Panc1 (cell line): Measurements from ENCODE around the gene ADAMTS14. TPM values are rescaled to one million over a fixed set of nuclear protein-coding genes. Genes with fewer than 3 reads are reported as not detected.

ENCODE experiments used
- ATAC-seq: fragments of 200-7000 bp; cut with Tn5 transposase; 2 replicates; pipeline ENCODE4 v1.9.1; 2020; ENCODE audit warnings: mild to moderate bottlenecking, moderate library complexity
- BruUV-seq: library from RNA; stranded (reverse); fragments of 400-500 nt; replicated peaks from 2 replicates; lab custom pipeline; 2021; lab: Mats Ljungman, UMichigan
- CTCF ChIA-PET: fragments of 300-600 bp; sonication (Branson Sonifier 250); formaldehyde crosslinking; loops from one replicate; lab custom pipeline; 2022; ENCODE audit warnings: antibody characterized with exemption; lab: Charles Lee
- POLR2A ChIA-PET: fragments of 300-600 bp; sonication (Branson Sonifier 250); formaldehyde crosslinking; loops from one replicate; lab custom pipeline; 2022; ENCODE audit warnings: antibody characterized with exemption; lab: Charles Lee
- DNase-seq: peaks from one replicate; pipeline ENCODE4 v3.0.0-alpha.2; 2010; ENCODE audit warnings: low read depth, low spot score
- H3K27ac ChIP-seq: 2 replicates; pipeline ENCODE4 v1.5.1; 2011; ENCODE audit warnings: mild to moderate bottlenecking, low read length, inconsistent platforms
- H3K27me3 ChIP-seq: fragments of 200-500 bp; sonication (Bioruptor generic); 2 replicates; pipeline ENCODE4 v1.6.0; 2014; ENCODE audit warnings: low read length, inconsistent platforms; ENCODE audit not compliant: control insufficient read depth, insufficient read depth
- H3K36me3 ChIP-seq: fragments of 200-500 bp; sonication (Bioruptor generic); 2 replicates; pipeline ENCODE4 v1.5.1; 2014; ENCODE audit warnings: inconsistent platforms, mild to moderate bottlenecking, low read length, moderate library complexity; ENCODE audit not compliant: control insufficient read depth, insufficient read depth
- H3K4me1 ChIP-seq: 2 replicates; pipeline ENCODE4 v1.5.1; 2011; ENCODE audit warnings: inconsistent platforms, mild to moderate bottlenecking, low read length, moderate library complexity; ENCODE audit not compliant: control insufficient read depth, insufficient read depth
- H3K4me3 ChIP-seq, 2 experiments: 2 replicates each; pipeline ENCODE4 v1.5.1; 2011 to 2012; ENCODE audit warnings: low read depth in 2 of 2, low read length in 2 of 2, mild to moderate bottlenecking in 2 of 2, inconsistent platforms in 1 of 2, moderate library complexity in 1 of 2
- H3K9me3 ChIP-seq: fragments of 200-500 bp; sonication (Bioruptor generic); 2 replicates; pipeline ENCODE4 v1.5.1; 2014; ENCODE audit warnings: low read depth, mild to moderate bottlenecking, inconsistent platforms, low read length, moderate library complexity; ENCODE audit not compliant: control insufficient read depth, insufficient read depth
- POLR2AphosphoS5 ChIP-seq: IDR thresholded peaks from 2 replicates; pipeline ENCODE4 v1.6.1; 2012; ENCODE audit warnings: mild to moderate bottlenecking, low read depth, low read length, moderate library complexity
- SIN3A ChIP-seq: IDR thresholded peaks from 2 replicates; pipeline ENCODE4 v1.6.1; 2012; ENCODE audit warnings: low read depth, mild to moderate bottlenecking, low read length, moderate library complexity, borderline replicate concordance; ENCODE audit not compliant: insufficient read depth
- TCF7L2 ChIP-seq: IDR thresholded peaks from 2 replicates; pipeline ENCODE4 v1.6.1; 2011; ENCODE audit warnings: mild to moderate bottlenecking, low read depth, low read length, inconsistent platforms
- in situ Hi-C: cut with HindIII; loops from 2 replicates; pipeline ENCODE4 v1.10.0; 2016; ENCODE audit warnings: low sequenced_read_pairs, low pct_unique_long_range_greater_than_20kb
- intact Hi-C: fragments of 100-400 bp; cut with micrococcal nuclease; formaldehyde crosslinking; loops from one replicate; pipeline ENCODE4 v1.10.0; 2022; ENCODE audit not compliant: unreplicated experiment
- total RNA-seq: library from RNA; stranded (reverse); gene quantifications from one replicate; pipeline ENCODE4 v1.2.1, GENCODE V29; 2021; ENCODE audit not compliant: unreplicated experiment
- TF ChIP-seq, protein P1 (sequence below): fragments of 450-650 bp; IDR thresholded peaks from 2 replicates; pipeline ENCODE4 v1.5.1; 2017; ENCODE audit warnings: mild to moderate bottlenecking
- TF ChIP-seq, protein P2 (sequence below), 2 experiments: IDR thresholded peaks; 2 replicates each; pipeline ENCODE4 v1.6.1; 2011 to 2012; ENCODE audit warnings: low read depth in 2 of 2, control low read depth in 1 of 2, low read length in 1 of 2, mild to moderate bottlenecking in 1 of 2, moderate library complexity in 1 of 2; ENCODE audit not compliant: insufficient read depth in 1 of 2

The ADAMTS14 gene
- total RNA-seq, 1 experiment from 2014 or later = 0.67 TPM

DNA sequence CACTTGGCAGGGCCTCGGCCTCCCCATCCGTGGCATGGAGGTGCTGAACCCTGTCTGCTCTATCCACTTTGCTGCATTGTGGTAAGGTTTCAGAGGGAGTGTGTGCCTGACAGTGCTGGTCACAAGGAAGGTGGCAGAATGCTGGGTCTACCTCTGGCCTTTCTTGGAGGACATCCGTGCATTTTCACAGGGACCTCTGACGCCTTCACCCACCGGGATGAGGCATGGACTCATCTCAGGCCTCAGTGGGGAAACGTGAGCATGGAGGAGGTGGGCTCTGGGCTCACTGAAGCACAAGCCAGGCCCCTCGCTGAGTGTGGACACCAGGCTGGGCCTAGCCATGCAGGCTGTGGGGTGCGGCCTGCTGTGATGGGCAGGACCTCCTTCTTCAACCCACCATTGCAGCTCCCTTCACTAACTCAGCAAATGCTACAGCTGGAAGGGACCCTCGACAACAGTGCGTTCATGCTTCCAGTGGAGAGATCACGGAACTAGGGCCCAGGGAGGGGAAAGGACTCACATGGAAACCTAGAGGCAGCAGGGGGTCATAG, 104.2 kb downstream of the ADAMTS14 start:
- in situ Hi-C loops = no loop called here
- no TSS peak for BruUV-seq
- TF ChIP-seq POLR2AphosphoS5 (no peak), SIN3A (no peak), TCF7L2 (no peak)
- TF ChIP-seq, protein P1, sequence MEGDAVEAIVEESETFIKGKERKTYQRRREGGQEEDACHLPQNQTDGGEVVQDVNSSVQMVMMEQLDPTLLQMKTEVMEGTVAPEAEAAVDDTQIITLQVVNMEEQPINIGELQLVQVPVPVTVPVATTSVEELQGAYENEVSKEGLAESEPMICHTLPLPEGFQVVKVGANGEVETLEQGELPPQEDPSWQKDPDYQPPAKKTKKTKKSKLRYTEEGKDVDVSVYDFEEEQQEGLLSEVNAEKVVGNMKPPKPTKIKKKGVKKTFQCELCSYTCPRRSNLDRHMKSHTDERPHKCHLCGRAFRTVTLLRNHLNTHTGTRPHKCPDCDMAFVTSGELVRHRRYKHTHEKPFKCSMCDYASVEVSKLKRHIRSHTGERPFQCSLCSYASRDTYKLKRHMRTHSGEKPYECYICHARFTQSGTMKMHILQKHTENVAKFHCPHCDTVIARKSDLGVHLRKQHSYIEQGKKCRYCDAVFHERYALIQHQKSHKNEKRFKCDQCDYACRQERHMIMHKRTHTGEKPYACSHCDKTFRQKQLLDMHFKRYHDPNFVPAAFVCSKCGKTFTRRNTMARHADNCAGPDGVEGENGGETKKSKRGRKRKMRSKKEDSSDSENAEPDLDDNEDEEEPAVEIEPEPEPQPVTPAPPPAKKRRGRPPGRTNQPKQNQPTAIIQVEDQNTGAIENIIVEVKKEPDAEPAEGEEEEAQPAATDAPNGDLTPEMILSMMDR = no peak
- TF ChIP-seq, protein P2, sequence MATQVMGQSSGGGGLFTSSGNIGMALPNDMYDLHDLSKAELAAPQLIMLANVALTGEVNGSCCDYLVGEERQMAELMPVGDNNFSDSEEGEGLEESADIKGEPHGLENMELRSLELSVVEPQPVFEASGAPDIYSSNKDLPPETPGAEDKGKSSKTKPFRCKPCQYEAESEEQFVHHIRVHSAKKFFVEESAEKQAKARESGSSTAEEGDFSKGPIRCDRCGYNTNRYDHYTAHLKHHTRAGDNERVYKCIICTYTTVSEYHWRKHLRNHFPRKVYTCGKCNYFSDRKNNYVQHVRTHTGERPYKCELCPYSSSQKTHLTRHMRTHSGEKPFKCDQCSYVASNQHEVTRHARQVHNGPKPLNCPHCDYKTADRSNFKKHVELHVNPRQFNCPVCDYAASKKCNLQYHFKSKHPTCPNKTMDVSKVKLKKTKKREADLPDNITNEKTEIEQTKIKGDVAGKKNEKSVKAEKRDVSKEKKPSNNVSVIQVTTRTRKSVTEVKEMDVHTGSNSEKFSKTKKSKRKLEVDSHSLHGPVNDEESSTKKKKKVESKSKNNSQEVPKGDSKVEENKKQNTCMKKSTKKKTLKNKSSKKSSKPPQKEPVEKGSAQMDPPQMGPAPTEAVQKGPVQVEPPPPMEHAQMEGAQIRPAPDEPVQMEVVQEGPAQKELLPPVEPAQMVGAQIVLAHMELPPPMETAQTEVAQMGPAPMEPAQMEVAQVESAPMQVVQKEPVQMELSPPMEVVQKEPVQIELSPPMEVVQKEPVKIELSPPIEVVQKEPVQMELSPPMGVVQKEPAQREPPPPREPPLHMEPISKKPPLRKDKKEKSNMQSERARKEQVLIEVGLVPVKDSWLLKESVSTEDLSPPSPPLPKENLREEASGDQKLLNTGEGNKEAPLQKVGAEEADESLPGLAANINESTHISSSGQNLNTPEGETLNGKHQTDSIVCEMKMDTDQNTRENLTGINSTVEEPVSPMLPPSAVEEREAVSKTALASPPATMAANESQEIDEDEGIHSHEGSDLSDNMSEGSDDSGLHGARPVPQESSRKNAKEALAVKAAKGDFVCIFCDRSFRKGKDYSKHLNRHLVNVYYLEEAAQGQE (IDR thresholded peaks at IDR 0.05; ENCODE audit: insufficient read depth in 1 of 2, low read depth in 2 of 2, low read length in 1 of 2) = no peak

GRCh38 chr10:70777063-70777875, 105.0 kb downstream of the ADAMTS14 start:
- ChIA-PET POLR2A (interaction anchor here (0.9 kb wide), 1 partner anchor 35 kb away, joined by 4 read pairs; no protein-coding TSS in a partner anchor), CTCF (no interaction called here)
- in situ Hi-C loops = no loop called here
- no peaks in the 10 kb centered on the region for H3K9me3 ChIP-seq
- H3K27me3 ChIP-seq = no peaks in the 10 kb centered on the region
- no TSS peak for BruUV-seq
- intact Hi-C loops = no loop called here
- H3K27ac ChIP-seq = no peak overlapping the region
- no peak overlapping the region for H3K4me3 ChIP-seq
- TF ChIP-seq SIN3A (no peak), TCF7L2 (no peak), POLR2AphosphoS5 (no peak)
- TF ChIP-seq, protein P1 = no peak
- TF ChIP-seq, protein P2 (IDR thresholded peaks at IDR 0.05; ENCODE audit: insufficient read depth in 1 of 2, low read depth in 2 of 2, low read length in 1 of 2) = no peak
- no peaks in the 10 kb centered on the region for H3K36me3 ChIP-seq
- ATAC-seq = no peak
- no peaks in the 10 kb centered on the region for H3K4me1 ChIP-seq
- no peak for DNase-seq

More for the DNA sequence above, 104.2 kb downstream of the ADAMTS14 start:
- ATAC-seq = no peak
- POLR2A ChIA-PET = interaction anchor here (0.9 kb wide), 1 partner anchor 36 kb away, joined by 4 read pairs; no protein-coding TSS in a partner anchor
- intact Hi-C loops = no loop called here
- no peaks in the 10 kb centered on the region for H3K27me3 ChIP-seq
- no peak overlapping the region for H3K27ac ChIP-seq
- DNase-seq = no peak
- no peaks in the 10 kb centered on the region for H3K36me3 ChIP-seq
- no peaks in the 10 kb centered on the region for H3K4me1 ChIP-seq
- CTCF ChIA-PET = no interaction called here
- H3K9me3 ChIP-seq = no peaks in the 10 kb centered on the region
- H3K4me3 ChIP-seq = no peak overlapping the region
